Stimulated activated CD8-positive, alpha-beta memory T cell treated with anti-CD3 and anti-CD28 coated beads, Interleukin-7, amount 100 ng/mL, for 1 hour (primary cell): Measurements from ENCODE around the gene CTTNBP2.

Experiments used
- DNase-seq, 2 donors: peaks; one replicate each; pipeline ENCODE4 v3.0.0-alpha.2; 2020; ENCODE audit warnings: low read depth in 2 of 2

The CTTNBP2 gene

GRCh38 chr7:117870448-117871130 is 2.7 kb downstream of the CTTNBP2 start:
- no peak for DNase-seq

GRCh38 chr7:117869374-117869773 is 3.9 kb downstream of the CTTNBP2 start:
- no peak for DNase-seq

- DNase-seq: no peak
Measured at GRCh38 chr7:117863618-117864017, 9.6 kb downstream of the CTTNBP2 start.

GRCh38 chr7:117862378-117862777 is 10.9 kb downstream of the CTTNBP2 start:
- DNase-seq: no peak

- DNase-seq: no peak
Measured at GRCh38 chr7:117859246-117859812, 13.9 kb downstream of the CTTNBP2 start.

GRCh38 chr7:117858712-117859111 is 14.5 kb downstream of the CTTNBP2 start:
- no peak for DNase-seq

GRCh38 chr7:117857718-117858117 is 15.5 kb downstream of the CTTNBP2 start:
- DNase-seq: no peak

- DNase-seq: no peak
Measured at GRCh38 chr7:117856196-117856595, 17.0 kb downstream of the CTTNBP2 start.

- no peak for DNase-seq
Measured at GRCh38 chr7:117854186-117854585, 19.1 kb downstream of the CTTNBP2 start.

- no peak for DNase-seq
Measured at GRCh38 chr7:117848941-117849340, 24.3 kb downstream of the CTTNBP2 start.

- no peak for DNase-seq
Measured at GRCh38 chr7:117844678-117845077, 28.6 kb downstream of the CTTNBP2 start.

GRCh38 chr7:117841611-117842010 is 31.6 kb downstream of the CTTNBP2 start:
- DNase-seq: no peak

- no peak for DNase-seq
Measured at GRCh38 chr7:117841011-117841410, 32.2 kb downstream of the CTTNBP2 start.

GRCh38 chr7:117839507-117839906 is 33.7 kb downstream of the CTTNBP2 start:
- DNase-seq: no peak

GRCh38 chr7:117837841-117838240 is 35.4 kb downstream of the CTTNBP2 start:
- no peak for DNase-seq

- no peak for DNase-seq
Measured at GRCh38 chr7:117835016-117835664, 38.1 kb downstream of the CTTNBP2 start.

- no peak for DNase-seq
Measured at GRCh38 chr7:117830422-117830954, 42.8 kb downstream of the CTTNBP2 start.

- DNase-seq: no peak
Measured at GRCh38 chr7:117829450-117830117, 43.7 kb downstream of the CTTNBP2 start.

- DNase-seq: no peak
Measured at GRCh38 chr7:117828825-117829224, 44.4 kb downstream of the CTTNBP2 start.

- DNase-seq: no peak
Measured at GRCh38 chr7:117827862-117828261, 45.4 kb downstream of the CTTNBP2 start.

GRCh38 chr7:117825132-117825531 is 48.1 kb downstream of the CTTNBP2 start:
- DNase-seq: no peak

- DNase-seq: no peak
Measured at GRCh38 chr7:117824592-117824991, 48.6 kb downstream of the CTTNBP2 start.
